Thyroid gland (tissue), 4 donors: ENCODE data around the gene MSH5.

ENCODE experiments used
- POLR2A ChIP-seq, 2 donors: fragments of 450-650 bp; IDR thresholded peaks; one replicate each; pipeline ENCODE4 v1.6.1; 2017; ENCODE audit warnings: antibody characterized with exemption in 2 of 2, mild to moderate bottlenecking in 2 of 2, moderate library complexity in 1 of 2
- TF ChIP-seq, protein P1 (sequence below), 6 experiments: fragments of 200-600 bp in 3 of 6; fragments of 450-650 bp in 3 of 6; sonication (generic) in 3 of 6; IDR thresholded peaks; one replicate each; pipeline ENCODE4 v1.5.1; 2016 to 2019; ENCODE audit warnings: antibody characterized with exemption in 6 of 6, mild to moderate bottlenecking in 2 of 6, inconsistent platforms in 1 of 6, moderate library complexity in 1 of 6

DNA sequence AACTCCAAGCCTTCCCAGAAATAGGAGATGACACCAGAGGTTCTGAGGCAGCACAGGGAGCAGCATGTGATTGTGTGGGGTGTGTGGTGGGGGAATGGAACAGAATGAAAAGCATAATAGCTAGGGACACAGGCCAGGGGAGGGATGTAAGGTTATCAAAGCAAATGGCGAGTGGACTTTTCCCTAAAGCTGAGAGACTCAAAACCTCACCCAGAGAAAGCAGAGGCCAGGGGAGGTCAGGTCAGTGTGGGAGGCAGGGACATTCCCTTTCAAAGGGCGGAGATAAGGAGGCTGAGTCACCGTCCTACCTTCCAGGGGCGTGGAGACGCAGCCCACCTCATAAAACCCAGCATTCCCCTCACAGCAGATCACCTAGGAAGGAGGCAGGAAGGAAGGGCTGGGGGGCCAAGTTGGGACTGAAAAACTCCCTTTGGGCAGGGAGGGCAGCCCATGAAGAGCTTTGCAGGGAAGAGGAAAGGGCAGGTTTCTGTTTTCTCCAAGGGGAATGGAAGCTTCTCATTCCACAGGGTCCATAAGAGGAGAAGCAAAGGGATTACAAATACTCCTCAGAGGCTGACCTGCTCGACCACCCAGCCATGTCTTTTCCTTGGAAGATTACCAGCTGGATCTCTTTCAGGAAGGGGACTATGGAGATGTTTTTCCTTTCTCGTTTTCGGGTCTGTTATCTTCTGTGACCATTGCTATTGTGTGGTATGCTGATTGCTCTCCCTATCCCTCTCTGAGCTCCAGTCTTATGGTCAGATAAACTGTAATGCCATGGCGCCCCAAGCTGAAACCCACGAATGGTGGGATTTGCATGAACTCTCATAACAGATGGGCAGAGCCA, 49.4 kb upstream of the MSH5 start:
- no peak for TF ChIP-seq POLR2A (IDR thresholded peaks at IDR 0.05)
- TF ChIP-seq, protein P1, sequence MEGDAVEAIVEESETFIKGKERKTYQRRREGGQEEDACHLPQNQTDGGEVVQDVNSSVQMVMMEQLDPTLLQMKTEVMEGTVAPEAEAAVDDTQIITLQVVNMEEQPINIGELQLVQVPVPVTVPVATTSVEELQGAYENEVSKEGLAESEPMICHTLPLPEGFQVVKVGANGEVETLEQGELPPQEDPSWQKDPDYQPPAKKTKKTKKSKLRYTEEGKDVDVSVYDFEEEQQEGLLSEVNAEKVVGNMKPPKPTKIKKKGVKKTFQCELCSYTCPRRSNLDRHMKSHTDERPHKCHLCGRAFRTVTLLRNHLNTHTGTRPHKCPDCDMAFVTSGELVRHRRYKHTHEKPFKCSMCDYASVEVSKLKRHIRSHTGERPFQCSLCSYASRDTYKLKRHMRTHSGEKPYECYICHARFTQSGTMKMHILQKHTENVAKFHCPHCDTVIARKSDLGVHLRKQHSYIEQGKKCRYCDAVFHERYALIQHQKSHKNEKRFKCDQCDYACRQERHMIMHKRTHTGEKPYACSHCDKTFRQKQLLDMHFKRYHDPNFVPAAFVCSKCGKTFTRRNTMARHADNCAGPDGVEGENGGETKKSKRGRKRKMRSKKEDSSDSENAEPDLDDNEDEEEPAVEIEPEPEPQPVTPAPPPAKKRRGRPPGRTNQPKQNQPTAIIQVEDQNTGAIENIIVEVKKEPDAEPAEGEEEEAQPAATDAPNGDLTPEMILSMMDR (IDR thresholded peaks at IDR 0.05): no peak
